NCI-H82 treated with DMSO at 0.1 percent for 48 hours (cell line): ENCODE data around the gene STAC3.

Experiments
- DNase-seq: peaks from one replicate; lab custom pipeline; 2025; ENCODE audit not compliant: unreplicated experiment; lab: John Stamatoyannopoulos, UW

Gene STAC3

DNA sequence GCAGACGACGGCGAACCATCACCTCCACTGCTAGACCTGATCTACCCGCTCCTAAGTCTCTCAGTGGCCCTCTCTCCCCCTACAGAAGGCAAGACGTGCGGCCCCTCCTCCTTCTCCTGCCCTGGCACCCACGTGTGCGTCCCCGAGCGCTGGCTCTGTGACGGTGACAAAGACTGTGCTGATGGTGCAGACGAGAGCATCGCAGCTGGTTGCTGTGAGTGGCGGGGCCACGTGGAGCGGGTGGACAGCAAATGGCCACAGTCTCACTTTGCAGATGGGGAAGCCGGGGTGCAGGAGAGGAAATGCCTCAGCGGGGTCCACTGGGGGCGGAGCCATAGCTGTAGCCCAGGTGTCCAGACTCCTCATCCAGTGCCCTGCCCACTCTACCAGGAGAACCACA, 55.8 kb downstream of the STAC3 start:
- no peak for DNase-seq

DNA sequence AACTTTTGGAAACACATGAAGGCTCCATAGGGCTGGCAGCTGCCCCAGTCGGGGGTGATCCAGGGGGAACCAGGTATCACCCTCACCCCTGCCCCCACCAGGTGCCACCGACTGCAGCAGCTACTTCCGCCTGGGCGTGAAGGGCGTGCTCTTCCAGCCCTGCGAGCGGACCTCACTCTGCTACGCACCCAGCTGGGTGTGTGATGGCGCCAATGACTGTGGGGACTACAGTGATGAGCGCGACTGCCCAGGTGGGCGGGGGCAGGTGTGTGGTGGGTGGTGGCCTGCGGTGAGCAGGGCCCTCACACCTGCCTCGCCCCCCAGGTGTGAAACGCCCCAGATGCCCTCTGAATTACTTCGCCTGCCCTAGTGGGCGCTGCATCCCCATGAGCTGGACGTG, 56.7 kb downstream of the STAC3 start:
- DNase-seq = no peak

DNA sequence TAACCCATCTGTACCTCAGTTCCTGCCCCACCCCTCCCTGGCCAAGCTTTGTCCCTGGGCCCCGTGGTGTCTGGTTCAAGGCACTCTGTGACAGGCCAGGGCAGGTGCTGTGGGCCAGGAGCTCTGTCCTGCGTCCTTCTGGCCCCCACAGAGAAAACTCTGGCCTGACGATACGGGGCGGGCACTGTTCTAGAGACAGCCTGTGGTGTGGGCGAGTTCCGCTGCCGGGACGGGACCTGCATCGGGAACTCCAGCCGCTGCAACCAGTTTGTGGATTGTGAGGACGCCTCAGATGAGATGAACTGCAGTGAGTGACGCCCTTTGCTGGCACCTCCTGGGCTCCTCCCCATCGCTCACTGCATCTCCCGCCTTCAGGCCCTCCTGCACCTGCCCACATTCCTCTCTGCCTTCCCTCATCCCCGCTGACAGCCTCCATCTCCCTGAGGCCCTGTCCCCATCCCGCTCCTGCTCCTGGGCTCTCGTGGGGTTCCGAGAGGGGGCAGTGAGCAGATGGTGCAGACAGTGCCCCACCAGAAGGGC, 57.2 kb downstream of the STAC3 start:
- no peak for DNase-seq
